Suprapubic skin (tissue), 4 donors: ENCODE results near the gene LRBA. TPM values are rescaled to one million over a fixed set of nuclear protein-coding genes. Genes with fewer than 3 reads are reported as not detected.

Source experiments
- DNase-seq, 2 donors: peaks; one replicate each; pipeline ENCODE4 v3.0.0-alpha.2; 2019; ENCODE audit warnings: low spot score in 2 of 2
- H3K27ac ChIP-seq: fragments of 200-600 bp; sonication (generic); one replicate; pipeline ENCODE4 v1.5.1; 2019
- H3K27me3 ChIP-seq: fragments of 200-600 bp; sonication (generic); one replicate; pipeline ENCODE4 v1.5.1; 2019
- H3K36me3 ChIP-seq: fragments of 200-600 bp; sonication (generic); one replicate; pipeline ENCODE4 v1.5.1; 2019
- H3K4me1 ChIP-seq: fragments of 200-600 bp; sonication (generic); one replicate; pipeline ENCODE4 v1.5.1; 2019
- H3K4me3 ChIP-seq: fragments of 200-600 bp; sonication (generic); one replicate; pipeline ENCODE4 v1.5.1; 2019; ENCODE audit warnings: mild to moderate bottlenecking
- H3K9me3 ChIP-seq: fragments of 200-600 bp; sonication (generic); one replicate; pipeline ENCODE4 v1.5.1; 2019
- CTCF ChIP-seq, 2 donors: fragments of 200-600 bp in 1 of 2; fragments of 450-650 bp in 1 of 2; sonication (generic) in 1 of 2; IDR thresholded peaks; one replicate each; pipeline ENCODE4 v1.5.1; 2016 to 2019; ENCODE audit warnings: antibody characterized with exemption in 2 of 2, mild to moderate bottlenecking in 1 of 2, moderate library complexity in 1 of 2
- EP300 ChIP-seq: sonication (generic); formaldehyde crosslinking; IDR thresholded peaks from one replicate; pipeline ENCODE4 v1.6.1; 2017; ENCODE audit warnings: antibody characterized with exemption
- POLR2A ChIP-seq, 2 donors: fragments of 450-650 bp; IDR thresholded peaks; one replicate each; pipeline ENCODE4 v1.6.1; 2017; ENCODE audit warnings: antibody characterized with exemption in 2 of 2, mild to moderate bottlenecking in 2 of 2, moderate library complexity in 2 of 2
- POLR2AphosphoS5 ChIP-seq, 3 donors: sonication (generic); formaldehyde crosslinking; IDR thresholded peaks; one replicate each; pipeline ENCODE4 v1.6.1; 2017; ENCODE audit warnings: antibody characterized with exemption in 3 of 3
- WGBS: methylation state at CpG from one replicate; pipeline ENCODE4 v1.1.5; 2018; 5-methylcytosine and 5-hydroxymethylcytosine counted together
- total RNA-seq, 4 donors: library from RNA; depleted of rRNA; stranded (reverse); fragments of >200 nt; gene quantifications; one replicate each; pipeline ENCODE4 v1.1.0, GENCODE V29; 2016

LRBA gene
- total RNA-seq, 4 donors from 2014 or later, result 64.6 to 128 (median 81.0) TPM

- H3K4me3 ChIP-seq, result no peak overlapping the region
- no peak for DNase-seq
- no peak overlapping the region for H3K27ac ChIP-seq
- H3K27me3 ChIP-seq, result no peaks in the 10 kb centered on the region
- WGBS, result 95% methylated on average over 1 of the region's 1 CpG
- peaks cover 8% of the 10 kb centered on the region for H3K4me1 ChIP-seq
- peaks cover 3% of the 10 kb centered on the region for H3K36me3 ChIP-seq
- H3K9me3 ChIP-seq, result no peaks in the 10 kb centered on the region
- TF ChIP-seq CTCF (IDR thresholded peaks at IDR 0.05) (no peak), EP300 (no peak), POLR2AphosphoS5 (IDR thresholded peaks at IDR 0.05) (no peak), POLR2A (IDR thresholded peaks at IDR 0.05) (no peak)
These were observed 235.4 kb downstream of the LRBA start for GRCh38 chr4:150779707-150780106.

DNA sequence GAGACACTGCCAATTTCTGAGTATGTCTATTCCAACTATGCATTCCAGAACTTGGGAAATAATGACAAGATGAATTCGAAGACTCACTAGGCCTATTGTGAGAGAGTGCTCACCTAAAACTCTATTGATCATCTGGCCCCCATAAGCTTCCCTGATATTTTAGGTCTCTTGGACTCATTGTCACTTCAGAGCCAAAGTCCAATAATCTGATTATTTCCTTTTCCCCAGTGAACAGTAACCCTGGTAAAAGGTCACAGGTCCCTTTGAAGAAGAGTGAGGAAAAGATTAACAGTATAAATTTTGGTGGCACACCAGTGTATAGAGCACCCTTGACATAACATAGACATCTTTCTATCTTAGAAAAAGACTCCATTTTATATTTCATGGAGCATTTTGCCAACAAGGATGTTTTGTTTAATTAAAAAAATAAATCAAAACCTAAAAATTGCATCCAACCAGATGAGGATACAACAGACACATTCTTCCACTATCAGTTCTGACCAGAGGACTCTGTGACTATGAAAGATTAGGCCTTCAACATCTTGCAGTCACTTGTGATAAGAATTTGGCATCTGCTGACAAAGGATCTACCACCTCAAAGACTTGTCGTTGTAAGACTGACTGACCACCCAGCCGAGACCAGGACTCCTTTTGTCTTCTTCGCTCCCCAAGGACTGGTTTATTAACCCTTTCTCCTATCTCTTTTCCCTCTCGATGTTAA, 241.2 kb downstream of the LRBA start:
- TF ChIP-seq POLR2AphosphoS5 (IDR thresholded peaks at IDR 0.05), result no peak
- no peaks in the 10 kb centered on the region for H3K36me3 ChIP-seq
- no peaks in the 10 kb centered on the region for H3K9me3 ChIP-seq
- DNase-seq, result no peak
- no peak overlapping the region for H3K27ac ChIP-seq
- 90% methylated on average over 5 of the region's 5 CpGs for WGBS
- H3K4me3 ChIP-seq, result no peak overlapping the region
- H3K4me1 ChIP-seq, result no peaks in the 10 kb centered on the region
- no peaks in the 10 kb centered on the region for H3K27me3 ChIP-seq

- Histone ChIP-seq H3K4me3 (no peak overlapping the region), H3K27me3 (no peaks in the 10 kb centered on the region), H3K9me3 (no peaks in the 10 kb centered on the region), H3K36me3 (no peaks in the 10 kb centered on the region), H3K4me1 (no peaks in the 10 kb centered on the region), H3K27ac (no peak overlapping the region)
- DNase-seq, result no peak
- TF ChIP-seq POLR2AphosphoS5 (IDR thresholded peaks at IDR 0.05) (no peak), CTCF (IDR thresholded peaks at IDR 0.05) (no peak), POLR2A (IDR thresholded peaks at IDR 0.05) (no peak), EP300 (no peak)
- 90% methylated on average over 4 of the region's 4 CpGs for WGBS
These were observed 242.1 kb downstream of the LRBA start for GRCh38 chr4:150773032-150773431.

- no peak for TF ChIP-seq POLR2AphosphoS5 (IDR thresholded peaks at IDR 0.05)
- no peak for TF ChIP-seq CTCF (IDR thresholded peaks at IDR 0.05)
- no peak for TF ChIP-seq POLR2A (IDR thresholded peaks at IDR 0.05)
- no peak for TF ChIP-seq EP300
- H3K36me3 ChIP-seq, result no peaks in the 10 kb centered on the region
- no peaks in the 10 kb centered on the region for H3K9me3 ChIP-seq
- no peak for DNase-seq
- no peaks in the 10 kb centered on the region for H3K4me1 ChIP-seq
- no peaks in the 10 kb centered on the region for H3K27me3 ChIP-seq
- H3K4me3 ChIP-seq, result no peak overlapping the region
- 100% methylated on average over 1 of the region's 1 CpG for whole genome bisulfite sequencing
- no peak overlapping the region for H3K27ac ChIP-seq
These were observed 243.7 kb downstream of the LRBA start for GRCh38 chr4:150771382-150771781.

GRCh38 chr4:150769845-150770244, 245.2 kb downstream of the LRBA start:
- 94% methylated on average over 4 of the region's 4 CpGs for WGBS
- Histone ChIP-seq H3K27ac (no peak overlapping the region), H3K4me1 (no peaks in the 10 kb centered on the region), H3K27me3 (no peaks in the 10 kb centered on the region), H3K4me3 (no peak overlapping the region), H3K9me3 (no peaks in the 10 kb centered on the region), H3K36me3 (no peaks in the 10 kb centered on the region)
- no peak for DNase-seq
- TF ChIP-seq CTCF (IDR thresholded peaks at IDR 0.05) (no peak), POLR2AphosphoS5 (IDR thresholded peaks at IDR 0.05) (no peak), EP300 (no peak), POLR2A (IDR thresholded peaks at IDR 0.05) (no peak)

GRCh38 chr4:150769248-150769647, 245.8 kb downstream of the LRBA start:
- Histone ChIP-seq H3K36me3 (no peaks in the 10 kb centered on the region), H3K9me3 (no peaks in the 10 kb centered on the region), H3K27ac (no peak overlapping the region), H3K27me3 (no peaks in the 10 kb centered on the region), H3K4me1 (no peaks in the 10 kb centered on the region), H3K4me3 (no peak overlapping the region)
- TF ChIP-seq CTCF (IDR thresholded peaks at IDR 0.05) (no peak), POLR2A (IDR thresholded peaks at IDR 0.05) (no peak), POLR2AphosphoS5 (IDR thresholded peaks at IDR 0.05) (no peak), EP300 (no peak)
- WGBS, result 94% methylated on average over 2 of the region's 2 CpGs
- DNase-seq, result no peak
